Esophagus squamous epithelium (tissue), 4 donors: Measurements from ENCODE around the gene ICOSLG.

Source experiments
- CTCF ChIP-seq, 6 experiments: fragments of 450-650 bp in 4 of 6; fragments of 200-600 bp in 2 of 6; sonication (generic) in 2 of 6; IDR thresholded peaks; one replicate each; pipeline ENCODE4 v1.5.1; 2016 to 2019; ENCODE audit warnings: antibody characterized with exemption in 6 of 6, mild to moderate bottlenecking in 4 of 6, moderate library complexity in 4 of 6
- POLR2A ChIP-seq, 4 donors: fragments of 450-650 bp; IDR thresholded peaks; one replicate each; pipeline ENCODE4 v1.6.1; 2017; ENCODE audit warnings: antibody characterized with exemption in 4 of 4, mild to moderate bottlenecking in 4 of 4, moderate library complexity in 3 of 4

DNA sequence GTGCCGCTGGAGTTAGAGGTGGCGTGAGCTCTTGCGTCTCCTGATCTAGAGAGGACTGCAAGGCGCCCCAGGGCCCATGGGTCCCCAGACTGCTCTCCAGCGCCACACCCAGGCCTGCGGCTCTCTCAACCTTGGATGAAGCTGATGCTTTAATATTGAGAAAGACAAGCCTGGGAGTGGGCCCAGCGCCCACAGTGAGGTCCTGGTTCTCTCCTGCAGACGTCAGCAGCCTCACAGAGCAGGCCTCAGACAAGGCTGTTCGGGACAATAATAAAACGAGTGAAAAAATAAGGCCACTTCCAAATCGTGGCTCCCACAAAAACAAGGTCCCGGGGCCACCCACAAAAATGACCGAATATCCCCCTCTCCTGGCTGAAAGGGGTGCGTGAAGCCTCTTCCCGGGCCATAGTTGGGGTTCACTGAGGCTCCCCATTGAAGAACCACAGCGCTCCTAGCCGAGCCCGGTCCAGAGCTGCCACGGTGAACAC, 27.0 kb upstream of the ICOSLG start:
- TF ChIP-seq CTCF (IDR thresholded peaks at IDR 0.05) = peak; percentile 8 to 36 (median 18)
- no peak for TF ChIP-seq POLR2A (IDR thresholded peaks at IDR 0.05)
